Endothelial cell (in vitro differentiated cells): ENCODE data around the gene BANK1. TPM values are rescaled to one million over a fixed set of nuclear protein-coding genes. Genes with fewer than 3 reads are reported as not detected.

Experiments
- DNase-seq: peaks from one replicate; pipeline ENCODE4 v3.0.0; 2021; ENCODE audit warnings: low spot score
- H3K27ac Mint-ChIP-seq: one replicate; pipeline ENCODE4 v1.8.0; 2021; ENCODE audit warnings: mixed read lengths, inconsistent platforms; ENCODE audit not compliant: unreplicated experiment
- H3K27me3 Mint-ChIP-seq: one replicate; pipeline ENCODE4 v1.8.0; 2021; ENCODE audit warnings: mild to moderate bottlenecking, moderate library complexity, mixed read lengths, inconsistent platforms; ENCODE audit not compliant: unreplicated experiment
- H3K36me3 Mint-ChIP-seq: one replicate; pipeline ENCODE4 v1.8.0; 2021; ENCODE audit warnings: mild to moderate bottlenecking, low read depth, mixed read lengths, inconsistent platforms; ENCODE audit not compliant: unreplicated experiment
- H3K4me1 Mint-ChIP-seq: one replicate; pipeline ENCODE4 v1.8.0; 2021; ENCODE audit warnings: mild to moderate bottlenecking, mixed read lengths, inconsistent platforms; ENCODE audit not compliant: unreplicated experiment
- H3K4me3 Mint-ChIP-seq: one replicate; pipeline ENCODE4 v1.8.0; 2021; ENCODE audit warnings: mild to moderate bottlenecking, mixed read lengths, inconsistent platforms; ENCODE audit not compliant: unreplicated experiment
- H3K9me3 Mint-ChIP-seq: one replicate; pipeline ENCODE4 v1.8.0; 2021; ENCODE audit warnings: mixed read lengths, inconsistent platforms; ENCODE audit not compliant: unreplicated experiment
- total RNA-seq: library from RNA; stranded (reverse); fragmentation: NEBNext Ultra II Directional; extraction: Animal tissue kit (Norgen Biotek cat#: 25700); gene quantifications from one replicate; pipeline ENCODE4 v1.2.1, GENCODE V29; 2021; ENCODE audit not compliant: unreplicated experiment
- TF ChIP-seq, protein P1 (sequence below): fragments of 200-600 bp; sonication (generic); IDR thresholded peaks from one replicate; pipeline ENCODE4 v1.5.0; 2021; ENCODE audit warnings: antibody characterized with exemption; ENCODE audit not compliant: unreplicated experiment

BANK1 gene
- total RNA-seq, 1 donor from 2014 or later = 3.7 TPM

GRCh38 chr4:102047616-102048015 is 257.1 kb downstream of the BANK1 start:
- Mint-ChIP-seq H3K36me3 (no peaks in the 10 kb centered on the region), H3K27ac (no peak overlapping the region), H3K4me3 (no peak overlapping the region), H3K27me3 (no peaks in the 10 kb centered on the region), H3K9me3 (no peaks in the 10 kb centered on the region), H3K4me1 (no peaks in the 10 kb centered on the region)
- no peak for DNase-seq
- TF ChIP-seq, protein P1, sequence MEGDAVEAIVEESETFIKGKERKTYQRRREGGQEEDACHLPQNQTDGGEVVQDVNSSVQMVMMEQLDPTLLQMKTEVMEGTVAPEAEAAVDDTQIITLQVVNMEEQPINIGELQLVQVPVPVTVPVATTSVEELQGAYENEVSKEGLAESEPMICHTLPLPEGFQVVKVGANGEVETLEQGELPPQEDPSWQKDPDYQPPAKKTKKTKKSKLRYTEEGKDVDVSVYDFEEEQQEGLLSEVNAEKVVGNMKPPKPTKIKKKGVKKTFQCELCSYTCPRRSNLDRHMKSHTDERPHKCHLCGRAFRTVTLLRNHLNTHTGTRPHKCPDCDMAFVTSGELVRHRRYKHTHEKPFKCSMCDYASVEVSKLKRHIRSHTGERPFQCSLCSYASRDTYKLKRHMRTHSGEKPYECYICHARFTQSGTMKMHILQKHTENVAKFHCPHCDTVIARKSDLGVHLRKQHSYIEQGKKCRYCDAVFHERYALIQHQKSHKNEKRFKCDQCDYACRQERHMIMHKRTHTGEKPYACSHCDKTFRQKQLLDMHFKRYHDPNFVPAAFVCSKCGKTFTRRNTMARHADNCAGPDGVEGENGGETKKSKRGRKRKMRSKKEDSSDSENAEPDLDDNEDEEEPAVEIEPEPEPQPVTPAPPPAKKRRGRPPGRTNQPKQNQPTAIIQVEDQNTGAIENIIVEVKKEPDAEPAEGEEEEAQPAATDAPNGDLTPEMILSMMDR = no peak

GRCh38 chr4:102055805-102056204 is 265.3 kb downstream of the BANK1 start:
- Mint-ChIP-seq H3K4me3 (no peak overlapping the region), H3K9me3 (no peaks in the 10 kb centered on the region), H3K27me3 (no peaks in the 10 kb centered on the region), H3K4me1 (no peaks in the 10 kb centered on the region), H3K36me3 (no peaks in the 10 kb centered on the region), H3K27ac (no peak overlapping the region)
- DNase-seq = no peak
- TF ChIP-seq, protein P1 = peak; percentile 30

DNA sequence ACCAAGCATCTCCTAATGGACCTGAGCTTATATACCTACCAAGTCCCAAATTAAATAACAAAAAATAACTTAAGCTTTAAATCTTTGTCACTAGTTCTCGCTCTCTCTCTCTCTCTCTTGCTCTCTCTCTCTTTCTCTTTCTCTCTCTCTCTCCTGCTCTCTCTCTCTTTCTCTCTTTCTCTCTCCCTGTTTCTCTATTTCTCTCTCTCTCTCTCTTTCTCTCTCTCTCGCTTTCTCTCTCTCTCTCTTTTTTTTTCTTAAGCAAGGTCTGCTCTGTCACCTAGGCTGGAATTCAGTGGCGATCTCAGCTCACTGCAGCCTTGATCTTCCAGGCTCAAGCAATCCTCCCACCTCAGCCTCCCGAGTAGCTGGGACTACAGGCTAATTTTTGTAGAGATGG is 266.6 kb downstream of the BANK1 start:
- H3K9me3 Mint-ChIP-seq = no peaks in the 10 kb centered on the region
- H3K4me1 Mint-ChIP-seq = no peaks in the 10 kb centered on the region
- no peaks in the 10 kb centered on the region for H3K36me3 Mint-ChIP-seq
- H3K4me3 Mint-ChIP-seq = no peak overlapping the region
- DNase-seq = no peak
- H3K27me3 Mint-ChIP-seq = no peaks in the 10 kb centered on the region
- no peak overlapping the region for H3K27ac Mint-ChIP-seq
- TF ChIP-seq, protein P1 = no peak

- no peaks in the 10 kb centered on the region for H3K4me1 Mint-ChIP-seq
- no peaks in the 10 kb centered on the region for H3K27me3 Mint-ChIP-seq
- H3K9me3 Mint-ChIP-seq = no peaks in the 10 kb centered on the region
- no peaks in the 10 kb centered on the region for H3K36me3 Mint-ChIP-seq
- H3K27ac Mint-ChIP-seq = no peak overlapping the region
- TF ChIP-seq, protein P1 = no peak
- no peak for DNase-seq
- no peak overlapping the region for H3K4me3 Mint-ChIP-seq
Observed at GRCh38 chr4:102061133-102061532, 270.6 kb downstream of the BANK1 start.

DNA sequence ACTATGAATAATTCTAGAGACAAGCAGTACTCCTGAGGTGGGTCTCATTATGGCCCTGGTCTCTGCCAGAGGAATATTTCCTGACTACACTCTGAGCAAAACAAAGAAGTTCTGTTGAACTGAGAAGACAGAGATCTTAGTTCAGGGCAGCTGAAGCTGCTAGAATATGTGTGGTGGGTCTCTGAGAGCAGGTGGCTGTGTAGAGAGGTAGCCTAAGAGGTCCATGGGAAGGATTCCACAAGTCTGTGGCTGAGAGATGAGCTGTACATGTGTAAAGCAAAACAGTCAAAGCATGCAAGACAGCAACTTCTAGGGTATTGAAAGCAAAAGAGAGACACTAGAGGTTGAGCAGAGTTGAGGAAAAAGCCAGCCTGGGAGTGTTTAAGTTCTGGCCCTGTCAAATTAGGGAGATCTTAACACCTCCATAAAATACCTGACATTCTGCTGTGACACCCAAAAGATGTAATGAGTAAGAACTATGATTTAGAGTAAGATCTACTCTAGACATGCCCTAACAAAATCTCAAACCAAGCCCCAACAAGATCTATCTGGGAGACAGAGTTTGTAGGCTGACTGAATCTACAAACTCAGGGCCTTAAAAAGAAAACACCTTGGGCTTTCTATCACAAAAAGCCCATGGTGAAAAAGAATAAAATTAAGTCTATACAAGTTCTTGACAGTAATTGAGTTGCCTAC is 274.4 kb downstream of the BANK1 start:
- no peaks in the 10 kb centered on the region for H3K27me3 Mint-ChIP-seq
- no peaks in the 10 kb centered on the region for H3K9me3 Mint-ChIP-seq
- H3K36me3 Mint-ChIP-seq = no peaks in the 10 kb centered on the region
- H3K4me1 Mint-ChIP-seq = no peaks in the 10 kb centered on the region
- H3K27ac Mint-ChIP-seq = no peak overlapping the region
- DNase-seq = no peak
- H3K4me3 Mint-ChIP-seq = no peak overlapping the region
- TF ChIP-seq, protein P1 = no peak
